CD4-positive, alpha-beta T cell treated with Interleukin-10 for 1 hour (primary cell): Measurements from ENCODE around the gene ZNF530.
A peak's percentile ranks its signal among the peaks of the same experiment; 100 is the strongest.

Source experiments
- DNase-seq: peaks from one replicate; pipeline ENCODE4 v3.0.0-alpha.2; 2020

Gene ZNF530

GRCh38 chr19:57615346-57615745, 15.7 kb downstream of the ZNF530 start:
- peak; percentile 8 for DNase-seq

- no peak for DNase-seq
Measured at GRCh38 chr19:57620673-57621348, 21.1 kb downstream of the ZNF530 start.

- DNase-seq = no peak
Measured at GRCh38 chr19:57623091-57623490, 23.4 kb downstream of the ZNF530 start.

- peak; percentile 92 for DNase-seq
Measured at GRCh38 chr19:57632987-57633831, 33.5 kb downstream of the ZNF530 start, which contains the start of gene ZNF211. Gene ZNF211 (plus strand): TSS chr19:57633168. CDS start chr19:57633347, 179 bp downstream.

- no peak for DNase-seq
Measured at GRCh38 chr19:57633832-57634131, 34.1 kb downstream of the ZNF530 start.

GRCh38 chr19:57637379-57637778, 37.7 kb downstream of the ZNF530 start:
- no peak for DNase-seq

GRCh38 chr19:57641715-57642234, 42.1 kb downstream of the ZNF530 start:
- DNase-seq = no peak

GRCh38 chr19:57642396-57643046, 42.8 kb downstream of the ZNF530 start:
- DNase-seq = no peak

- DNase-seq = no peak
Measured at GRCh38 chr19:57643734-57644133, 44.0 kb downstream of the ZNF530 start.

- DNase-seq = no peak
Measured at GRCh38 chr19:57648331-57649003, 48.8 kb downstream of the ZNF530 start.

GRCh38 chr19:57651654-57651996, 51.9 kb downstream of the ZNF530 start:
- no peak for DNase-seq

- no peak for DNase-seq
Measured at GRCh38 chr19:57653689-57654088, 54.0 kb downstream of the ZNF530 start.

- DNase-seq = no peak
Measured at GRCh38 chr19:57655443-57655842, 55.8 kb downstream of the ZNF530 start.

- no peak for DNase-seq
Measured at GRCh38 chr19:57656346-57656745, 56.7 kb downstream of the ZNF530 start.
